GM12864 (cell line): ENCODE results near the gene FOXO3.

Source experiments
- DNase-seq: peaks from one replicate; pipeline ENCODE4 v3.0.0-alpha.2; 2011; ENCODE audit warnings: low read depth
- H3K4me3 ChIP-seq: 2 replicates; pipeline ENCODE4 v1.5.1; 2011; ENCODE audit warnings: mild to moderate bottlenecking, low read depth, low read length, control low read depth
- CTCF ChIP-seq: IDR thresholded peaks from 2 replicates; pipeline ENCODE4 v1.5.1; 2011; ENCODE audit warnings: low read depth, mild to moderate bottlenecking, moderate library complexity, low read length, control low read depth, inconsistent platforms; ENCODE audit errors: missing control alignments

FOXO3 gene

GRCh38 chr6:108732091-108732870 is 171.6 kb downstream of the FOXO3 start:
- no peak for DNase-seq
- TF ChIP-seq CTCF: no peak

GRCh38 chr6:108733051-108733450 is 172.3 kb downstream of the FOXO3 start:
- no peak overlapping the region for H3K4me3 ChIP-seq
- DNase-seq: no peak
- TF ChIP-seq CTCF: no peak

More at GRCh38 chr6:108732091-108732870, 171.6 kb downstream of the FOXO3 start:
- no peak overlapping the region for H3K4me3 ChIP-seq

GRCh38 chr6:108733706-108734265 is 173.1 kb downstream of the FOXO3 start:
- no peak for TF ChIP-seq CTCF
- no peak for DNase-seq
- no peak overlapping the region for H3K4me3 ChIP-seq
